Tibial nerve (tissue), 3 donors: ENCODE measurements around the gene ADAMTS3.
A peak's percentile ranks its signal among the peaks of the same experiment; 100 is the strongest.

Experiments
- POLR2A ChIP-seq, 2 donors: fragments of 450-650 bp; IDR thresholded peaks; one replicate each; pipeline ENCODE4 v1.6.1; 2017; ENCODE audit warnings: antibody characterized with exemption in 2 of 2, mild to moderate bottlenecking in 2 of 2, moderate library complexity in 2 of 2
- TF ChIP-seq, protein P1 (sequence below), 5 experiments: fragments of 200-600 bp in 3 of 5; fragments of 450-650 bp in 2 of 5; sonication (generic) in 3 of 5; IDR thresholded peaks; one replicate each; pipeline ENCODE4 v1.5.1; 2016 to 2019; ENCODE audit warnings: antibody characterized with exemption in 5 of 5, mild to moderate bottlenecking in 3 of 5, moderate library complexity in 2 of 5

- TF ChIP-seq, protein P1, sequence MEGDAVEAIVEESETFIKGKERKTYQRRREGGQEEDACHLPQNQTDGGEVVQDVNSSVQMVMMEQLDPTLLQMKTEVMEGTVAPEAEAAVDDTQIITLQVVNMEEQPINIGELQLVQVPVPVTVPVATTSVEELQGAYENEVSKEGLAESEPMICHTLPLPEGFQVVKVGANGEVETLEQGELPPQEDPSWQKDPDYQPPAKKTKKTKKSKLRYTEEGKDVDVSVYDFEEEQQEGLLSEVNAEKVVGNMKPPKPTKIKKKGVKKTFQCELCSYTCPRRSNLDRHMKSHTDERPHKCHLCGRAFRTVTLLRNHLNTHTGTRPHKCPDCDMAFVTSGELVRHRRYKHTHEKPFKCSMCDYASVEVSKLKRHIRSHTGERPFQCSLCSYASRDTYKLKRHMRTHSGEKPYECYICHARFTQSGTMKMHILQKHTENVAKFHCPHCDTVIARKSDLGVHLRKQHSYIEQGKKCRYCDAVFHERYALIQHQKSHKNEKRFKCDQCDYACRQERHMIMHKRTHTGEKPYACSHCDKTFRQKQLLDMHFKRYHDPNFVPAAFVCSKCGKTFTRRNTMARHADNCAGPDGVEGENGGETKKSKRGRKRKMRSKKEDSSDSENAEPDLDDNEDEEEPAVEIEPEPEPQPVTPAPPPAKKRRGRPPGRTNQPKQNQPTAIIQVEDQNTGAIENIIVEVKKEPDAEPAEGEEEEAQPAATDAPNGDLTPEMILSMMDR (IDR thresholded peaks at IDR 0.05), result peak in 1 of 5 experiments; percentile 10
- TF ChIP-seq POLR2A (IDR thresholded peaks at IDR 0.05), result no peak
These were observed 973 bp downstream of the ADAMTS3 start for GRCh38 chr4:72567821-72568675.
